SJCRH30 (cell line): ENCODE data around the gene MACF1. TPM values are rescaled to one million over a fixed set of nuclear protein-coding genes. Genes with fewer than 3 reads are reported as not detected.
"Not testable (repeated sequence)": the region's sequence is repeated elsewhere in the genome, so short reads cannot be mapped to it uniquely, and the experiment has no call there.

Source experiments
- DNase-seq, 2 experiments: peaks; one replicate each; pipeline ENCODE4 v3.0.0-alpha.2; 2015 to 2020
- H3K27ac ChIP-seq: fragments of 250-450 bp; sonication (Bioruptor Pico); 2 replicates; pipeline ENCODE4 v1.5.1; 2020; ENCODE audit warnings: mild to moderate bottlenecking, moderate library complexity
- H3K27me3 ChIP-seq: fragments of 250-450 bp; sonication (Bioruptor Pico); 2 replicates; pipeline ENCODE4 v1.5.1; 2020; ENCODE audit warnings: mild to moderate bottlenecking, moderate library complexity
- H3K36me3 ChIP-seq: fragments of 250-450 bp; sonication (Bioruptor Pico); 2 replicates; pipeline ENCODE4 v1.5.1; 2020; ENCODE audit warnings: mild to moderate bottlenecking, moderate library complexity
- H3K4me1 ChIP-seq: fragments of 250-450 bp; sonication (Bioruptor Pico); 2 replicates; pipeline ENCODE4 v1.5.1; 2020; ENCODE audit warnings: mild to moderate bottlenecking, moderate library complexity
- H3K4me3 ChIP-seq: fragments of 250-450 bp; sonication (Bioruptor Pico); 2 replicates; pipeline ENCODE4 v1.5.1; 2020; ENCODE audit warnings: mild to moderate bottlenecking, moderate library complexity
- H3K9me3 ChIP-seq: fragments of 250-450 bp; sonication (Bioruptor Pico); replicated peaks from 2 replicates; pipeline ENCODE4 v1.5.1; 2020; ENCODE audit warnings: mild to moderate bottlenecking, moderate library complexity
- total RNA-seq: library from RNA; depleted of rRNA; stranded (reverse); fragments of >200 nt; shearing (Covaris generic); gene quantifications from 2 replicates; pipeline ENCODE4 v1.2.3, GENCODE V29; 2014

Gene MACF1
- total RNA-seq, 1 experiment from 2014 or later = 172 TPM

GRCh38 chr1:39440856-39441255 is 236.4 kb downstream of the MACF1 start:
- no peak for DNase-seq
- Histone ChIP-seq H3K9me3 (no peaks in the 10 kb centered on the region), H3K4me1 (no peaks in the 10 kb centered on the region), H3K4me3 (no peak overlapping the region), H3K36me3 (peaks cover 94% of the 10 kb centered on the region), H3K27ac (no peak overlapping the region), H3K27me3 (no peaks in the 10 kb centered on the region)

- Histone ChIP-seq H3K27me3 (no peaks in the 10 kb centered on the region), H3K4me3 (no peak overlapping the region), H3K4me1 (no peaks in the 10 kb centered on the region), H3K9me3 (no peaks in the 10 kb centered on the region), H3K27ac (no peak overlapping the region), H3K36me3 (peaks cover 92% of the 10 kb centered on the region)
- DNase-seq = no peak
Observed at GRCh38 chr1:39441797-39442196, 237.3 kb downstream of the MACF1 start.

- Histone ChIP-seq H3K27me3 (no peaks in the 10 kb centered on the region), H3K9me3 (no peaks in the 10 kb centered on the region), H3K4me1 (no peaks in the 10 kb centered on the region), H3K27ac (no peak overlapping the region), H3K4me3 (no peak overlapping the region), H3K36me3 (peaks cover 93% of the 10 kb centered on the region)
- no peak for DNase-seq
Observed at GRCh38 chr1:39445573-39445972, 241.1 kb downstream of the MACF1 start.

GRCh38 chr1:39446986-39447567 is 242.6 kb downstream of the MACF1 start:
- H3K36me3 ChIP-seq = peaks cover 93% of the 10 kb centered on the region
- no peaks in the 10 kb centered on the region for H3K9me3 ChIP-seq
- no peak overlapping the region for H3K4me3 ChIP-seq
- no peaks in the 10 kb centered on the region for H3K4me1 ChIP-seq
- H3K27ac ChIP-seq = no peak overlapping the region
- no peak for DNase-seq
- no peaks in the 10 kb centered on the region for H3K27me3 ChIP-seq

- H3K4me3 ChIP-seq, H3K27ac ChIP-seq: not testable (repeated sequence)
- H3K36me3 ChIP-seq = peaks cover 95% of the 10 kb centered on the region
Observed at GRCh38 chr1:39450041-39450440, 245.5 kb downstream of the MACF1 start.

GRCh38 chr1:39450956-39451606 is 246.6 kb downstream of the MACF1 start:
- no peak overlapping the region for H3K4me3 ChIP-seq
- H3K36me3 ChIP-seq = peaks cover 96% of the 10 kb centered on the region

More at GRCh38 chr1:39450041-39450440, 245.5 kb downstream of the MACF1 start:
- not testable (repeated sequence) for H3K4me1 ChIP-seq, H3K9me3 ChIP-seq, DNase-seq, H3K27me3 ChIP-seq

GRCh38 chr1:39452081-39452480 is 247.6 kb downstream of the MACF1 start:
- Histone ChIP-seq H3K36me3 (peaks cover 97% of the 10 kb centered on the region), H3K4me1 (no peaks in the 10 kb centered on the region), H3K27me3 (no peaks in the 10 kb centered on the region), H3K4me3 (no peak overlapping the region), H3K27ac (no peak overlapping the region), H3K9me3 (no peaks in the 10 kb centered on the region)
- no peak for DNase-seq

More at GRCh38 chr1:39450956-39451606, 246.6 kb downstream of the MACF1 start:
- no peak for DNase-seq
- H3K9me3 ChIP-seq = no peaks in the 10 kb centered on the region
- H3K27ac ChIP-seq = no peak overlapping the region
- H3K27me3 ChIP-seq = no peaks in the 10 kb centered on the region
- no peaks in the 10 kb centered on the region for H3K4me1 ChIP-seq

- no peak overlapping the region for H3K27ac ChIP-seq
- H3K36me3 ChIP-seq = peaks cover 97% of the 10 kb centered on the region
- DNase-seq = no peak
- H3K9me3 ChIP-seq = no peaks in the 10 kb centered on the region
- H3K4me3 ChIP-seq = no peak overlapping the region
- H3K4me1 ChIP-seq = no peaks in the 10 kb centered on the region
- no peaks in the 10 kb centered on the region for H3K27me3 ChIP-seq
Observed at GRCh38 chr1:39452540-39452939, 248.0 kb downstream of the MACF1 start.

- peaks cover 97% of the 10 kb centered on the region for H3K36me3 ChIP-seq
- no peak overlapping the region for H3K27ac ChIP-seq
- no peak overlapping the region for H3K4me3 ChIP-seq
- H3K27me3 ChIP-seq = no peaks in the 10 kb centered on the region
- no peak for DNase-seq
- no peaks in the 10 kb centered on the region for H3K9me3 ChIP-seq
- H3K4me1 ChIP-seq = no peaks in the 10 kb centered on the region
Observed at GRCh38 chr1:39453603-39454002, 249.1 kb downstream of the MACF1 start.

GRCh38 chr1:39458991-39459390 is 254.5 kb downstream of the MACF1 start:
- no peak for DNase-seq
- Histone ChIP-seq H3K4me3 (no peak overlapping the region), H3K4me1 (no peaks in the 10 kb centered on the region)

GRCh38 chr1:39462074-39462473 is 257.6 kb downstream of the MACF1 start:
- Histone ChIP-seq H3K4me1 (no peaks in the 10 kb centered on the region), H3K27me3 (no peaks in the 10 kb centered on the region), H3K27ac (no peak overlapping the region), H3K36me3 (peaks cover 91% of the 10 kb centered on the region), H3K9me3 (no peaks in the 10 kb centered on the region), H3K4me3 (no peak overlapping the region)
- DNase-seq = no peak

More at GRCh38 chr1:39458991-39459390, 254.5 kb downstream of the MACF1 start:
- Histone ChIP-seq H3K36me3 (peaks cover 95% of the 10 kb centered on the region), H3K27me3 (no peaks in the 10 kb centered on the region), H3K27ac (no peak overlapping the region), H3K9me3 (no peaks in the 10 kb centered on the region)

- no peak overlapping the region for H3K4me3 ChIP-seq
- H3K4me1 ChIP-seq = no peaks in the 10 kb centered on the region; the same call in 1 of the 2 replicates
- no peaks in the 10 kb centered on the region for H3K27me3 ChIP-seq
- no peaks in the 10 kb centered on the region for H3K9me3 ChIP-seq
- H3K27ac ChIP-seq = no peak overlapping the region
- peaks cover 93% of the 10 kb centered on the region for H3K36me3 ChIP-seq
- no peak for DNase-seq
Observed at GRCh38 chr1:39466413-39467107, 262.1 kb downstream of the MACF1 start.

- DNase-seq, H3K4me3 ChIP-seq, H3K9me3 ChIP-seq, H3K4me1 ChIP-seq, H3K27ac ChIP-seq, H3K27me3 ChIP-seq: not testable (repeated sequence)
- H3K36me3 ChIP-seq = peaks cover 93% of the 10 kb centered on the region
Observed at GRCh38 chr1:39467108-39467720, 262.7 kb downstream of the MACF1 start.

- H3K4me3 ChIP-seq = no peak overlapping the region
- H3K36me3 ChIP-seq = peaks cover 90% of the 10 kb centered on the region
- H3K27me3 ChIP-seq = no peaks in the 10 kb centered on the region
- H3K9me3 ChIP-seq = no peaks in the 10 kb centered on the region
- no peaks in the 10 kb centered on the region; the same call in 1 of the 2 replicates for H3K4me1 ChIP-seq
- no peak overlapping the region for H3K27ac ChIP-seq
- DNase-seq = no peak
Observed at GRCh38 chr1:39469150-39469549, 264.7 kb downstream of the MACF1 start.

- Histone ChIP-seq H3K9me3 (no peaks in the 10 kb centered on the region), H3K27me3 (no peaks in the 10 kb centered on the region), H3K4me1 (no peaks in the 10 kb centered on the region; the same call in 1 of the 2 replicates), H3K4me3 (no peak overlapping the region), H3K36me3 (peaks cover 83% of the 10 kb centered on the region), H3K27ac (no peak overlapping the region)
- no peak for DNase-seq
Observed at GRCh38 chr1:39470040-39470439, 265.5 kb downstream of the MACF1 start.
